Tibial nerve (tissue), 4 donors: ENCODE results near the gene ZCWPW2. TPM values are rescaled to one million over a fixed set of nuclear protein-coding genes. Genes with fewer than 3 reads are reported as not detected.

Source experiments
- DNase-seq, 2 donors: peaks; one replicate each; pipeline ENCODE4 v3.0.0-alpha.2; 2019; ENCODE audit warnings: low spot score in 2 of 2
- H3K27ac ChIP-seq, 4 donors: fragments of 200-600 bp; sonication (generic) in 3 of 4; one replicate each; pipeline ENCODE4 v1.5.1; 2017 to 2019; ENCODE audit warnings: mild to moderate bottlenecking in 1 of 4
- H3K27me3 ChIP-seq, 2 donors: fragments of 200-600 bp; sonication (generic) in 1 of 2; one replicate each; pipeline versions ENCODE4 v1.5.1 to v1.6.0; 2017 to 2019
- H3K36me3 ChIP-seq, 3 donors: fragments of 200-600 bp; sonication (generic); one replicate each; pipeline ENCODE4 v1.5.1; 2018 to 2019
- H3K4me1 ChIP-seq, 4 donors: fragments of 200-600 bp; sonication (generic) in 3 of 4; one replicate each; pipeline ENCODE4 v1.5.1; 2017 to 2019
- H3K4me3 ChIP-seq, 4 donors: fragments of 200-600 bp; sonication (generic) in 3 of 4; one replicate each; pipeline ENCODE4 v1.5.1; 2017 to 2019; ENCODE audit warnings: mild to moderate bottlenecking in 1 of 4, moderate library complexity in 1 of 4
- H3K9me3 ChIP-seq, 4 donors: fragments of 200-600 bp; sonication (generic) in 3 of 4; one replicate each; pipeline ENCODE4 v1.5.1; 2017 to 2019
- EP300 ChIP-seq, 2 donors: sonication (generic); formaldehyde crosslinking; IDR thresholded peaks; one replicate each; pipeline ENCODE4 v1.6.1; 2017; ENCODE audit warnings: antibody characterized with exemption in 2 of 2, mild to moderate bottlenecking in 1 of 2
- POLR2A ChIP-seq, 2 donors: fragments of 450-650 bp; IDR thresholded peaks; one replicate each; pipeline ENCODE4 v1.6.1; 2017; ENCODE audit warnings: antibody characterized with exemption in 2 of 2, mild to moderate bottlenecking in 2 of 2, moderate library complexity in 2 of 2
- WGBS, 2 donors: methylation state at CpG; one replicate each; pipeline ENCODE4 v1.1.5; 2018; 5-methylcytosine and 5-hydroxymethylcytosine counted together
- total RNA-seq, 4 donors: library from RNA; depleted of rRNA; stranded (reverse); fragments of >200 nt; gene quantifications; one replicate each; pipeline ENCODE4 v1.1.0, GENCODE V29; 2016
- TF ChIP-seq, protein P1 (sequence below), 5 experiments: fragments of 200-600 bp in 3 of 5; fragments of 450-650 bp in 2 of 5; sonication (generic) in 3 of 5; IDR thresholded peaks; one replicate each; pipeline ENCODE4 v1.5.1; 2016 to 2019; ENCODE audit warnings: antibody characterized with exemption in 5 of 5, mild to moderate bottlenecking in 3 of 5, moderate library complexity in 2 of 5

The ZCWPW2 gene
- total RNA-seq, 4 donors from 2014 or later: 0.39 to 2.7 (median 0.89) TPM

DNA sequence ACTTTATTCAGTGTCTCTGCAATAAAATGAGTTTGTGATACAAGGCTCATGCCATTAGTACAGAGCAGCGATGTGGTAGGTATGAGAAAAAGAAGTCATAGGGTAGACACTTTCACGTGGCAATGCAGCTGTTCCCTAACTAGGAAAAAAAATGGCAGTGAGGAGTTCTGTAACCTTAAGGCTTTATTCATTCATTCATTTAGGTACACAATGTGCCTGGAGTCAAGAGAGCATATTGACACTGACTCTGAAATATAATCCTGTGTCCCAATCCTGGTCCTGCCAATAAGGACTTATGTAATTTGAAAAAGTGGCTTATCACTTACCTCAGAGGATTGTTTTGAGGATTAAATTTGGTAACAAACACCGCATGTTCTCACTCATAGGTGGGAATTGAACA lies 173.1 kb downstream of the ZCWPW2 start:
- Histone ChIP-seq H3K27me3 (no peaks in the 10 kb centered on the region), H3K9me3 (no peaks in the 10 kb centered on the region), H3K4me1 (no peaks in the 10 kb centered on the region), H3K36me3 (no peaks in the 10 kb centered on the region), H3K27ac (no peak overlapping the region), H3K4me3 (no peak overlapping the region)
- TF ChIP-seq, protein P1, sequence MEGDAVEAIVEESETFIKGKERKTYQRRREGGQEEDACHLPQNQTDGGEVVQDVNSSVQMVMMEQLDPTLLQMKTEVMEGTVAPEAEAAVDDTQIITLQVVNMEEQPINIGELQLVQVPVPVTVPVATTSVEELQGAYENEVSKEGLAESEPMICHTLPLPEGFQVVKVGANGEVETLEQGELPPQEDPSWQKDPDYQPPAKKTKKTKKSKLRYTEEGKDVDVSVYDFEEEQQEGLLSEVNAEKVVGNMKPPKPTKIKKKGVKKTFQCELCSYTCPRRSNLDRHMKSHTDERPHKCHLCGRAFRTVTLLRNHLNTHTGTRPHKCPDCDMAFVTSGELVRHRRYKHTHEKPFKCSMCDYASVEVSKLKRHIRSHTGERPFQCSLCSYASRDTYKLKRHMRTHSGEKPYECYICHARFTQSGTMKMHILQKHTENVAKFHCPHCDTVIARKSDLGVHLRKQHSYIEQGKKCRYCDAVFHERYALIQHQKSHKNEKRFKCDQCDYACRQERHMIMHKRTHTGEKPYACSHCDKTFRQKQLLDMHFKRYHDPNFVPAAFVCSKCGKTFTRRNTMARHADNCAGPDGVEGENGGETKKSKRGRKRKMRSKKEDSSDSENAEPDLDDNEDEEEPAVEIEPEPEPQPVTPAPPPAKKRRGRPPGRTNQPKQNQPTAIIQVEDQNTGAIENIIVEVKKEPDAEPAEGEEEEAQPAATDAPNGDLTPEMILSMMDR (IDR thresholded peaks at IDR 0.05): no peak
- TF ChIP-seq EP300 (IDR thresholded peaks at IDR 0.05) (no peak), POLR2A (IDR thresholded peaks at IDR 0.05) (no peak)
- no peak for DNase-seq
- WGBS, 2 donors: 95 to 96% methylated on average over 3 of the region's 3 CpGs

DNA sequence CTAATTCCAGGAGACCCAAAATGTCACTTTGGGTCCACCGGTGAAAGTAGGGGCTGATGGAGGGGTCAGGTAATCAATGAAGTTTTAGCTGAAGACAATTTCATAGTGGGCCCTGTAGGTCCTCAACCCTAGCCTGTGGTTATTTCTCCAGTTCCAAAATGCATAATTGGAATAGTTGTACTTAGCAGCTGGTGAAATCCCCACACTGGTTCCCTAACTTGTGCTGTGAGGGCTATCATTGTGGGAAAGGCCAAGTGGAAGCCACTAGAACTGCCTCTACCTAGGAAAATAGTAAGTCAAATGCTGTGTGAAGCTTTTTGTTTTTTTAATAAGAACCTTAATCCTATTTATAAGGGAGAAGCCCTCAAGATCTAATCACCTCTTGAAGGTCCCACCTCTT lies 193.8 kb downstream of the ZCWPW2 start:
- H3K4me3 ChIP-seq: no peak overlapping the region
- peaks cover 0 to 22% (median 1%) of the 10 kb centered on the region in 4 donors for H3K9me3 ChIP-seq
- no peaks in the 10 kb centered on the region for H3K4me1 ChIP-seq
- H3K27me3 ChIP-seq: no peaks in the 10 kb centered on the region
- no peak for DNase-seq
- WGBS, 2 donors: 0 to 93% methylated on average over 1 of the region's 1 CpG
- no peak overlapping the region for H3K27ac ChIP-seq
- TF ChIP-seq, protein P1 (IDR thresholded peaks at IDR 0.05): no peak
- TF ChIP-seq EP300 (IDR thresholded peaks at IDR 0.05) (no peak), POLR2A (IDR thresholded peaks at IDR 0.05) (no peak)
- peaks cover 0 to 3% (median 0%) of the 10 kb centered on the region in 3 donors for H3K36me3 ChIP-seq

DNA sequence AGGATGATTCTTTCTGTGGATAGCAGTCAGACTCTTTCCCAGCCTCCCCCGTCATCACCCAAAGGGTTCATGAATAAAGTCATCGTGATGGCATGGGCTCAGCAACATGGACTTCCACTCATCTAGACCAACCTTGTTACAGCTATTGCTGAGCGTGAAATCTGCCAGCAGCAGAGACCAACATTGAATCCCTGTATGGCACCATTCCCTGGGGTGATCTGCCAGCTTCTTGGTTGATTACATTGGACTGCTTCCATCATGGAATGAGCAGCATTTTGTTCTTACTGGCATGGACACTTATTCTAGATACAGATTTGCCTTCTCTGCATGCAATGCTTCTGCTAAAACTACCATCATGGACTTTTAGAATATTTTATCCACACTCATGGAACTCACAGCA lies 195.7 kb downstream of the ZCWPW2 start:
- no peak overlapping the region for H3K27ac ChIP-seq
- TF ChIP-seq EP300 (IDR thresholded peaks at IDR 0.05) (no peak), POLR2A (IDR thresholded peaks at IDR 0.05) (no peak)
- TF ChIP-seq, protein P1 (IDR thresholded peaks at IDR 0.05): no peak
- H3K27me3 ChIP-seq: no peaks in the 10 kb centered on the region
- no peak for DNase-seq
- no peak overlapping the region for H3K4me3 ChIP-seq
- peaks cover 0 to 22% (median 1%) of the 10 kb centered on the region in 4 donors for H3K9me3 ChIP-seq
- no peaks in the 10 kb centered on the region for H3K36me3 ChIP-seq
- 85 to 89% methylated on average over 3 of the region's 3 CpGs for WGBS, 2 donors
- no peaks in the 10 kb centered on the region for H3K4me1 ChIP-seq

DNA sequence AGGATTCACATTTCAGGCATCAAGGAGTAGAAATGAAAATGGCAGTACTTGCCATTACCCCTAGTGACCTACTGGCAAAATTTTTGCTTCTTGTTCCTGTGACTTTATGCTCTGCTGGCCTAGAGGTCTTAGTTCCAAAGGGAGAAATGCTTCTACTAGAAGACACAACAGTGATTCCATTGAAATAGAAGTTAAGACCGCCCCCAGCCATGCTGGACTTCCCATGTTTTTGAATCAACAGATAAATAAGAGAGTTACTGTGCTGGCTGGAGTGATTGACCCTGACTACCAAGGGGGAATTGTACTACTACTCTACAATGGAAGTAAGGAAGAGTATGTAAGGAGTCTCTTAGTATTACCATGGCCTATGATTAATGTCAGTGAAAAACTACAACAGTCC lies 196.3 kb downstream of the ZCWPW2 start:
- no peak for TF ChIP-seq EP300 (IDR thresholded peaks at IDR 0.05)
- TF ChIP-seq, protein P1 (IDR thresholded peaks at IDR 0.05): no peak
- 37 to 67% methylated on average over 1 of the region's 1 CpG for WGBS, 2 donors
- H3K36me3 ChIP-seq: no peaks in the 10 kb centered on the region
- H3K4me1 ChIP-seq: no peaks in the 10 kb centered on the region
- H3K27me3 ChIP-seq: no peaks in the 10 kb centered on the region
- H3K27ac ChIP-seq: no peak overlapping the region
- H3K4me3 ChIP-seq: no peak overlapping the region
- H3K9me3 ChIP-seq: peaks cover 0 to 19% (median 1%) of the 10 kb centered on the region in 4 donors
- no peak for DNase-seq

DNA sequence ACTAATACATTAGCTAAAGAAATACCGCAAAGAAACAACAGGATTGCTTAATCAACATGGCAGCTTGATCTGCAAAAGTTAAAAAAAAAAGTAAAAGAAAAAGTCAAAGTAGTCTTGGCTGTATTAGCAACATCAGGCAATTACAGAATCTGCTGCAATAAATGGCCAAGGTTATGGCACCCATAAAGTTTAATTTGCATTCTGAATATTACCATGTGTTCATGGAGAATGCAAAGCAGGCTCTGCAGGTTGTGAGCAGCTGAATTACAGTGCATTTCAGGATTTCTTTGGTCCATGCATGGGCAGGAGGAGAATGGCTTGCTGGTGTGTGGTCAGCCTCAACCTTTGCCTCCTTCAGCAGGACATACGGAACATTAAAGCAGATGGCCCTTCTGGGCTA lies 199.2 kb downstream of the ZCWPW2 start:
- Histone ChIP-seq H3K27ac (no peak overlapping the region), H3K4me1 (no peaks in the 10 kb centered on the region), H3K36me3 (no peaks in the 10 kb centered on the region), H3K4me3 (no peak overlapping the region), H3K9me3 (peaks cover 0 to 10% (median 1%) of the 10 kb centered on the region in 4 donors), H3K27me3 (no peaks in the 10 kb centered on the region)
- DNase-seq: no peak
- 65 to 68% methylated on average over 2 of the region's 2 CpGs for WGBS, 2 donors
- TF ChIP-seq EP300 (IDR thresholded peaks at IDR 0.05) (no peak), POLR2A (IDR thresholded peaks at IDR 0.05) (no peak)
- TF ChIP-seq, protein P1 (IDR thresholded peaks at IDR 0.05): no peak
